Measurements from ENCODE around the gene TBL1Y. TPM values are rescaled to one million over a fixed set of nuclear protein-coding genes. Genes with fewer than 3 reads are reported as not detected.

Gene TBL1Y
- total and polyA plus RNA-seq, 2 donors from 2014 or later: 0.54 TPM; not detected in 1

DNA sequence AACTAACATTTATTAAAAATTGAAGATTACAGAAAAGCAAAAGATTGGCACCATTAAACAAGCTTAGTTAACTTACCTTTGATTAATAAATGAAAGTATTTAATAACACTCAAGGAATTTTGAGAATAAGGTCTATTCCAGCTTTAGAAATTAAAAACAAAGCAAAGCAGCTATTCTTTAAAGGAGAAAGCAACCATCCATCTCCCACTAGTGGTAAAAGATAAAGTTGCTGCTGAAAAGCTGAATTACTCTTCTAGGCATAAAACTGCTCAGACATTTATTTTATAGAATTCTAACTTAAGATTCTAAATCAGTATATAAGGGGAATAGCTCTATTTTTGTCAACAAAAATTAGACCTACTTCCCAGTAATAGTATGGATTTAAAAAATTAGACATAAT is 37.2 kb downstream of the TBL1Y start:
- Histone ChIP-seq H3K9ac (ENCODE audit: low read length in 3 of 3) (no peak overlapping the region), H3K27ac (ENCODE audit: low read depth in 2 of 2, low read length in 2 of 2) (no peak overlapping the region), H3K27me3 (ENCODE audit: control insufficient read depth, insufficient read depth, low read length) (no peaks in the 10 kb centered on the region), H3K36me3 (ENCODE audit: control insufficient read depth in 2 of 3, insufficient read depth in 3 of 3, low read length in 3 of 3) (no peaks in the 10 kb centered on the region), H3K9me3 (ENCODE audit: control insufficient read depth in 2 of 3, insufficient read depth in 1 of 3, low read length in 3 of 3) (no peaks in the 10 kb centered on the region), H3K4me1 (ENCODE audit: control insufficient read depth in 2 of 3, insufficient read depth in 2 of 3, low read depth in 1 of 3, low read length in 3 of 3) (no peaks in the 10 kb centered on the region), H3K4me3 (ENCODE audit: low read length in 3 of 3) (no peak overlapping the region)
- FAIRE-seq: no peak
- DNase-seq: peak in 1 of 5 donors; percentile 20
- intact Hi-C loops (cut with DNase I): no loop called here
- TF ChIP-seq, protein P1, sequence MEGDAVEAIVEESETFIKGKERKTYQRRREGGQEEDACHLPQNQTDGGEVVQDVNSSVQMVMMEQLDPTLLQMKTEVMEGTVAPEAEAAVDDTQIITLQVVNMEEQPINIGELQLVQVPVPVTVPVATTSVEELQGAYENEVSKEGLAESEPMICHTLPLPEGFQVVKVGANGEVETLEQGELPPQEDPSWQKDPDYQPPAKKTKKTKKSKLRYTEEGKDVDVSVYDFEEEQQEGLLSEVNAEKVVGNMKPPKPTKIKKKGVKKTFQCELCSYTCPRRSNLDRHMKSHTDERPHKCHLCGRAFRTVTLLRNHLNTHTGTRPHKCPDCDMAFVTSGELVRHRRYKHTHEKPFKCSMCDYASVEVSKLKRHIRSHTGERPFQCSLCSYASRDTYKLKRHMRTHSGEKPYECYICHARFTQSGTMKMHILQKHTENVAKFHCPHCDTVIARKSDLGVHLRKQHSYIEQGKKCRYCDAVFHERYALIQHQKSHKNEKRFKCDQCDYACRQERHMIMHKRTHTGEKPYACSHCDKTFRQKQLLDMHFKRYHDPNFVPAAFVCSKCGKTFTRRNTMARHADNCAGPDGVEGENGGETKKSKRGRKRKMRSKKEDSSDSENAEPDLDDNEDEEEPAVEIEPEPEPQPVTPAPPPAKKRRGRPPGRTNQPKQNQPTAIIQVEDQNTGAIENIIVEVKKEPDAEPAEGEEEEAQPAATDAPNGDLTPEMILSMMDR (IDR thresholded peaks at IDR 0.05; ENCODE audit: borderline replicate concordance, extremely low read depth, insufficient read depth): peak; percentile 7

GRCh38 chrY:6948378-6948777 is 37.9 kb downstream of the TBL1Y start:
- DNase-seq (no peak), FAIRE-seq (no peak)
- Histone ChIP-seq H3K4me3 (ENCODE audit: low read length in 3 of 3) (no peak overlapping the region), H3K4me1 (ENCODE audit: control insufficient read depth in 2 of 3, insufficient read depth in 2 of 3, low read depth in 1 of 3, low read length in 3 of 3) (no peaks in the 10 kb centered on the region), H3K27ac (ENCODE audit: low read depth in 2 of 2, low read length in 2 of 2) (no peak overlapping the region), H3K9me3 (ENCODE audit: control insufficient read depth in 2 of 3, insufficient read depth in 1 of 3, low read length in 3 of 3) (no peaks in the 10 kb centered on the region), H3K27me3 (ENCODE audit: control insufficient read depth, insufficient read depth, low read length) (no peaks in the 10 kb centered on the region), H3K9ac (ENCODE audit: low read length in 3 of 3) (no peak overlapping the region), H3K36me3 (ENCODE audit: control insufficient read depth in 2 of 3, insufficient read depth in 3 of 3, low read length in 3 of 3) (no peaks in the 10 kb centered on the region)
- TF ChIP-seq, protein P1 (IDR thresholded peaks at IDR 0.05; ENCODE audit: borderline replicate concordance, extremely low read depth, insufficient read depth): no peak
- intact Hi-C loops (cut with DNase I): no loop called here

DNA sequence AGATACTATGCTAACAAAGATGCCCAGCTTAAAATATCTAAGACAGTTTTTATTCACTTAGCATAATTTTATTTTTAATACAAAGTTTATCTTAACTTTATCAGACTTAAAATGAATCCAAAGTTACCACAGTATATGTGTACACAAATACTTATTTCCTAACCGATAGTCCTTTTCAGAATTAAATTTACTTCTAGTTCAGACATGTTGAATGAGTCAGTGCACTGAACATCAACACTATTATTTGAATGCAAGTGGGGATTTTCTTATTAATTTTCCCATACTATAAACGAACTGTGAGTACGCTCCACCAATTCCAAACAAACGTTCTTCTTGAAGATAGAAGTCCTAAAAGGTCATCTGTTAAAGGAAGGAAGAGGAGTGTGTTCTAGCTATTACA is 39.5 kb downstream of the TBL1Y start:
- TF ChIP-seq, protein P1 (IDR thresholded peaks at IDR 0.05; ENCODE audit: borderline replicate concordance, extremely low read depth, insufficient read depth): no peak
- Histone ChIP-seq H3K9ac (ENCODE audit: low read length in 3 of 3) (no peak overlapping the region), H3K4me1 (ENCODE audit: control insufficient read depth in 2 of 3, insufficient read depth in 2 of 3, low read depth in 1 of 3, low read length in 3 of 3) (no peaks in the 10 kb centered on the region), H3K4me3 (ENCODE audit: low read length in 3 of 3) (no peak overlapping the region), H3K27ac (ENCODE audit: low read depth in 2 of 2, low read length in 2 of 2) (no peak overlapping the region), H3K36me3 (ENCODE audit: control insufficient read depth in 2 of 3, insufficient read depth in 3 of 3, low read length in 3 of 3) (no peaks in the 10 kb centered on the region), H3K9me3 (ENCODE audit: control insufficient read depth in 2 of 3, insufficient read depth in 1 of 3, low read length in 3 of 3) (no peaks in the 10 kb centered on the region), H3K27me3 (ENCODE audit: control insufficient read depth, insufficient read depth, low read length) (no peaks in the 10 kb centered on the region)
- no peak for DNase-seq
- intact Hi-C loops (cut with DNase I): no loop called here
- no peak for FAIRE-seq

- TF ChIP-seq, protein P1 (IDR thresholded peaks at IDR 0.05; ENCODE audit: borderline replicate concordance, extremely low read depth, insufficient read depth): peak; percentile 36
- DNase-seq: peak in 2 of 5 donors; percentile 39 to 74
- H3K27ac ChIP-seq (ENCODE audit: low read depth in 2 of 2, low read length in 2 of 2): no peak overlapping the region
- H3K36me3 ChIP-seq (ENCODE audit: control insufficient read depth in 2 of 3, insufficient read depth in 3 of 3, low read length in 3 of 3): no peaks in the 10 kb centered on the region
- H3K4me1 ChIP-seq (ENCODE audit: control insufficient read depth in 2 of 3, insufficient read depth in 2 of 3, low read depth in 1 of 3, low read length in 3 of 3): no peaks in the 10 kb centered on the region
- intact Hi-C loops (cut with DNase I): no loop called here
- no peak for FAIRE-seq
- no peaks in the 10 kb centered on the region for H3K27me3 ChIP-seq (ENCODE audit: control insufficient read depth, insufficient read depth, low read length)
- no peaks in the 10 kb centered on the region for H3K9me3 ChIP-seq (ENCODE audit: control insufficient read depth in 2 of 3, insufficient read depth in 1 of 3, low read length in 3 of 3)
- H3K9ac ChIP-seq (ENCODE audit: low read length in 3 of 3): no peak overlapping the region
- H3K4me3 ChIP-seq (ENCODE audit: low read length in 3 of 3): peak overlapping the region in 1 of 3 donors; percentile 37
Observed at GRCh38 chrY:6964732-6965131, 54.2 kb downstream of the TBL1Y start.

All from kidney (tissue), 14 donors.